Osteocyte (in vitro differentiated cells): Measurements from ENCODE around the gene OXGR1. TPM values are rescaled to one million over a fixed set of nuclear protein-coding genes. Genes with fewer than 3 reads are reported as not detected.

Experiments
- DNase-seq: peaks from one replicate; pipeline ENCODE4 v3.0.0; 2021; ENCODE audit warnings: mixed read lengths; ENCODE audit not compliant: unreplicated experiment; ENCODE audit errors: extremely low spot score
- H3K27ac Mint-ChIP-seq: one replicate; pipeline ENCODE4 v1.8.0; 2021; ENCODE audit warnings: mild to moderate bottlenecking, mixed read lengths; ENCODE audit not compliant: unreplicated experiment
- H3K27me3 Mint-ChIP-seq: one replicate; pipeline ENCODE4 v1.8.0; 2021; ENCODE audit warnings: mixed read lengths; ENCODE audit not compliant: unreplicated experiment
- H3K36me3 Mint-ChIP-seq: one replicate; pipeline ENCODE4 v1.8.0; 2021; ENCODE audit warnings: mixed read lengths; ENCODE audit not compliant: unreplicated experiment
- H3K4me1 Mint-ChIP-seq: one replicate; pipeline ENCODE4 v1.8.0; 2021; ENCODE audit warnings: mixed read lengths; ENCODE audit not compliant: unreplicated experiment
- H3K4me3 Mint-ChIP-seq: one replicate; pipeline ENCODE4 v1.8.0; 2021; ENCODE audit warnings: mild to moderate bottlenecking, moderate library complexity, mixed read lengths; ENCODE audit not compliant: unreplicated experiment
- H3K9me3 Mint-ChIP-seq: one replicate; pipeline ENCODE4 v1.8.0; 2021; ENCODE audit warnings: mixed read lengths; ENCODE audit not compliant: unreplicated experiment
- total RNA-seq: library from RNA; stranded (reverse); gene quantifications from 2 replicates; pipeline ENCODE4 v1.2.1, GENCODE V29; 2021
- TF ChIP-seq, protein P1 (sequence below): fragments of 200-600 bp; sonication (generic); IDR thresholded peaks from 2 replicates; pipeline ENCODE4 v1.5.0; 2021; ENCODE audit warnings: antibody characterized with exemption, mild to moderate bottlenecking, moderate library complexity

The OXGR1 gene
- total RNA-seq, 1 donor from 2014 or later, result not detected

DNA sequence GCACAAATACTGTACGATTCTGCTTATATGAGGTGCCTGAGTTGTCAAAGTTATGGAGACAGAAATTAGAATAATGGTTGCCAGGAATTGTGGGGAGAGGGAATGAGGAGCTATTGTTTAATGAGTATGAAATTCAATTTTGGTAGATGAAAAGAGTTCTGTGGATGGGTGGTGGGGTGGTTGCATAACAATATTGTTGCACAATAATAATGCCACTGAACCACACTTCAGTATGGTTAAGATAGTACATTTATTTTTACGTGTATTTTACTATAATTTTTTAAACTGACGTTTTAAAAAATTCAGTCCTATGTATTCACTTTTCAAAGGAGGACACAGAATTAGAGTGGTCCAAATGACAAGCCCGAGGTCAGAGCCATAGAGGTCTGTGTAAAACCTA lies 1.8 kb upstream of the OXGR1 start:
- H3K27me3 Mint-ChIP-seq, result peaks cover 83% of the 10 kb centered on the region
- no peak overlapping the region for H3K4me3 Mint-ChIP-seq
- H3K27ac Mint-ChIP-seq, result no peak overlapping the region
- TF ChIP-seq, protein P1, sequence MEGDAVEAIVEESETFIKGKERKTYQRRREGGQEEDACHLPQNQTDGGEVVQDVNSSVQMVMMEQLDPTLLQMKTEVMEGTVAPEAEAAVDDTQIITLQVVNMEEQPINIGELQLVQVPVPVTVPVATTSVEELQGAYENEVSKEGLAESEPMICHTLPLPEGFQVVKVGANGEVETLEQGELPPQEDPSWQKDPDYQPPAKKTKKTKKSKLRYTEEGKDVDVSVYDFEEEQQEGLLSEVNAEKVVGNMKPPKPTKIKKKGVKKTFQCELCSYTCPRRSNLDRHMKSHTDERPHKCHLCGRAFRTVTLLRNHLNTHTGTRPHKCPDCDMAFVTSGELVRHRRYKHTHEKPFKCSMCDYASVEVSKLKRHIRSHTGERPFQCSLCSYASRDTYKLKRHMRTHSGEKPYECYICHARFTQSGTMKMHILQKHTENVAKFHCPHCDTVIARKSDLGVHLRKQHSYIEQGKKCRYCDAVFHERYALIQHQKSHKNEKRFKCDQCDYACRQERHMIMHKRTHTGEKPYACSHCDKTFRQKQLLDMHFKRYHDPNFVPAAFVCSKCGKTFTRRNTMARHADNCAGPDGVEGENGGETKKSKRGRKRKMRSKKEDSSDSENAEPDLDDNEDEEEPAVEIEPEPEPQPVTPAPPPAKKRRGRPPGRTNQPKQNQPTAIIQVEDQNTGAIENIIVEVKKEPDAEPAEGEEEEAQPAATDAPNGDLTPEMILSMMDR, result no peak
- H3K36me3 Mint-ChIP-seq, result no peaks in the 10 kb centered on the region
- DNase-seq, result no peak
- H3K4me1 Mint-ChIP-seq, result peaks cover 14% of the 10 kb centered on the region
- peaks cover 5% of the 10 kb centered on the region for H3K9me3 Mint-ChIP-seq

DNA sequence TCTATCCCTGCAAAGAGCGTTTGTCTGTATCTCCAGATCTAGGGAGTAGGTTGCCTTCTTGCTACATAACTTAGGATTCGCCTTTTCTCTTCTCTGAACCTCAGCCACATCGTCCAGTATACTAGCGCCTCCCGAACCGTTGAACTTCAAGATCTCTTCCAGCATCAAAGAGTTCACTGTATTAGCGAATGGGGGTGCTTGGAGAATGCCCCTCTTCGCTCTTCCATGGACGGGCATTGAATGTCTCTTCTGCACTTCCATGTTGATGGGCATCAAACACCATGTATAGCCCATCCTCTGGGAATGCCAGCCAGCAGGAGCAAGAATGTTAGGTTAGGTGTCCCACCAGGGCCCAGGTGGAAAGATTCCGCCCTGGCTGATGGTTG lies 575 bp upstream of the OXGR1 start:
- DNase-seq, result no peak
- H3K4me3 Mint-ChIP-seq, result peak overlapping the region; percentile 65
- TF ChIP-seq, protein P1, result no peak
- peaks cover 14% of the 10 kb centered on the region for H3K4me1 Mint-ChIP-seq
- H3K36me3 Mint-ChIP-seq, result no peaks in the 10 kb centered on the region
- H3K9me3 Mint-ChIP-seq, result peaks cover 5% of the 10 kb centered on the region
- peaks cover 86% of the 10 kb centered on the region for H3K27me3 Mint-ChIP-seq
- no peak overlapping the region for H3K27ac Mint-ChIP-seq

DNA sequence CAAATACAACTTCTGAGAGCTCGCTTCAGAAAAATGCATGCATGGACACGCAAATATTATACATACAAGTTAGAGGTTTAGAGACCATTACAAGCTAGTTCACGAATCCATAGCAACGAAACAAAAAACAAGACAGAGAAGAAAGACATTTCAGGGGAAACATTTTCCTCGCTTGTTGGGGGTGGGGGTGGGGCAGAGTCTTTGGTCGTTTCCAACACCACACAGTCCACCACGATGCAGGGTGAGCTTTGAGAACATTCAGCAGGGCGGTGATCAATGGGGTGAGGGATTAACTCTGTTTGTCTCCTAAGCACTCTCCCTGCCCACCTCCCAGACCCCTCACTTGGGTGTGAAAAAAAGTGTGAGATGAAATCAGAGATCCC lies 651 bp downstream of the OXGR1 start:
- peak overlapping the region; percentile 3 for H3K4me3 Mint-ChIP-seq
- H3K27ac Mint-ChIP-seq, result no peak overlapping the region
- H3K36me3 Mint-ChIP-seq, result no peaks in the 10 kb centered on the region
- peaks cover 5% of the 10 kb centered on the region for H3K9me3 Mint-ChIP-seq
- peaks cover 85% of the 10 kb centered on the region for H3K27me3 Mint-ChIP-seq
- peaks cover 14% of the 10 kb centered on the region for H3K4me1 Mint-ChIP-seq
- DNase-seq, result no peak
- TF ChIP-seq, protein P1, result no peak

DNA sequence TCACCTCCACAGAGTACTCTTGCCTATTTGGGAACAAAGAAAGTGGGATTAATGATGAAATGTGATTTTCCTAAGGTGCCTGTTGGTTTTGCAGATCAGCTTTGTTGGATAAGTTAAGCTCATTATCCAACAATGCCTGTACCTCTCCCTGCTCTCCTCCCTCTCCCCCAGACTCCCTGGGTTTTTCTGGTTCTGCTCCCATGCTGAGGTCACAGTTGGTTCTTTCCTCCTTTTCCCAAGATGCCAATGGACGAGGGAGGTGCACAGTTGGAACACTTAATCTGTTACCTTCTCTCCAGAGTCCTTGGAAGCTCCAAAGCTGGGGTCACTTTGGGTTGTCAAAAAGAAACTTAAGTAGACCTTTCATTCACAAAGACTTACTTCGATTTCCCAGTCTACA lies 1.6 kb downstream of the OXGR1 start:
- H3K4me1 Mint-ChIP-seq, result peaks cover 14% of the 10 kb centered on the region
- peaks cover 5% of the 10 kb centered on the region for H3K9me3 Mint-ChIP-seq
- peaks cover 86% of the 10 kb centered on the region for H3K27me3 Mint-ChIP-seq
- TF ChIP-seq, protein P1, result no peak
- DNase-seq, result no peak
- no peak overlapping the region for H3K27ac Mint-ChIP-seq
- no peak overlapping the region for H3K4me3 Mint-ChIP-seq
- H3K36me3 Mint-ChIP-seq, result no peaks in the 10 kb centered on the region

- Mint-ChIP-seq H3K4me1 (peaks cover 14% of the 10 kb centered on the region), H3K36me3 (no peaks in the 10 kb centered on the region), H3K27me3 (peaks cover 88% of the 10 kb centered on the region), H3K27ac (no peak overlapping the region), H3K9me3 (peaks cover 5% of the 10 kb centered on the region), H3K4me3 (no peak overlapping the region)
- TF ChIP-seq, protein P1, result no peak
- DNase-seq, result no peak
These were observed 3.2 kb downstream of the OXGR1 start for GRCh38 chr13:96991072-96991471.
